ENCODE results near the gene NR2F1-AS1. TPM values are rescaled to one million over a fixed set of nuclear protein-coding genes. Genes with fewer than 3 reads are reported as not detected.

Gene NR2F1-AS1
- total and polyA plus RNA-seq, 4 donors = 2.0 to 4.0 (median 2.1) TPM

GRCh38 chr5:93620487-93621326 lies 39.7 kb upstream of the NR2F1-AS1 start (continued):
- no peak for TF ChIP-seq ZBTB33 (IDR thresholded peaks at IDR 0.05)

GRCh38 chr5:93616538-93617174 lies 35.6 kb upstream of the NR2F1-AS1 start:
- peaks cover 0 to 14% (median 6%) of the 10 kb centered on the region in 4 donors for H3K27me3 ChIP-seq (ENCODE audit: control insufficient read depth in 4 of 4, insufficient read depth in 4 of 4, low read length in 3 of 4)
- TF ChIP-seq HNF4A (conservative IDR thresholded peaks at IDR 0.05) (no peak), ATF3 (IDR thresholded peaks at IDR 0.05) (no peak), MAX (IDR thresholded peaks at IDR 0.05) (no peak), FOXA1 (IDR thresholded peaks at IDR 0.05) (no peak), HNF4G (IDR thresholded peaks at IDR 0.05) (no peak), FOXA2 (IDR thresholded peaks at IDR 0.05) (no peak), EGR1 (IDR thresholded peaks at IDR 0.05; ENCODE audit: low read depth in 2 of 2) (no peak), TAF1 (conservative IDR thresholded peaks at IDR 0.05) (no peak), RAD21 (IDR thresholded peaks at IDR 0.05) (no peak), ZBTB33 (IDR thresholded peaks at IDR 0.05) (no peak), GABPA (IDR thresholded peaks at IDR 0.05 in 1 of 2, conservative IDR thresholded peaks at IDR 0.05 in 1 of 2) (no peak), SP1 (IDR thresholded peaks at IDR 0.05) (no peak), CTCF (IDR thresholded peaks at IDR 0.05; ENCODE audit: low read depth, low read length, missing input control) (no peak), REST (IDR thresholded peaks at IDR 0.05) (no peak), YY1 (IDR thresholded peaks at IDR 0.05) (no peak), NR2F2 (IDR thresholded peaks at IDR 0.05) (no peak), RXRA (IDR thresholded peaks at IDR 0.05) (no peak), JUND (IDR thresholded peaks at IDR 0.05) (no peak)
- no peaks in the 10 kb centered on the region for H3K36me3 ChIP-seq (ENCODE audit: control insufficient read depth in 4 of 4, insufficient read depth in 3 of 4, low read depth in 1 of 4, low read length in 3 of 4)
- DNase-seq (ENCODE audit: low spot score) = no peak
- no peak overlapping the region for H3K9ac ChIP-seq (ENCODE audit: low read depth in 1 of 2, low read length in 2 of 2)
- no peaks in the 10 kb centered on the region for H3K9me3 ChIP-seq (ENCODE audit: control insufficient read depth in 4 of 4, low read length in 3 of 4)
- peaks cover 5 to 22% (median 14%) of the 10 kb centered on the region in 4 donors for H3K4me1 ChIP-seq (ENCODE audit: control insufficient read depth in 4 of 4, insufficient read depth in 4 of 4, low read length in 3 of 4)
- WGBS = 83% methylated on average over 9 of the region's 9 CpGs
- no peak overlapping the region for H3K27ac ChIP-seq (ENCODE audit: low read depth in 1 of 2, low read length in 2 of 2)
- no peak overlapping the region for H3K4me3 ChIP-seq (ENCODE audit: low read depth in 1 of 3, low read length in 3 of 3)
